ENCODE results near the gene MAGI2.

- TF ChIP-seq EZH2phosphoT487 (IDR thresholded peaks at IDR 0.05; ENCODE audit: insufficient read depth, low read depth) (no peak), EZH2 (IDR thresholded peaks at IDR 0.05; ENCODE audit: insufficient read depth, poor library complexity, severe bottlenecking) (no peak)
These were observed 684.6 kb downstream of the MAGI2 start for GRCh38 chr7:78768859-78769258.
